Measurements from ENCODE around the gene MDP1.

The MDP1 gene

DNA sequence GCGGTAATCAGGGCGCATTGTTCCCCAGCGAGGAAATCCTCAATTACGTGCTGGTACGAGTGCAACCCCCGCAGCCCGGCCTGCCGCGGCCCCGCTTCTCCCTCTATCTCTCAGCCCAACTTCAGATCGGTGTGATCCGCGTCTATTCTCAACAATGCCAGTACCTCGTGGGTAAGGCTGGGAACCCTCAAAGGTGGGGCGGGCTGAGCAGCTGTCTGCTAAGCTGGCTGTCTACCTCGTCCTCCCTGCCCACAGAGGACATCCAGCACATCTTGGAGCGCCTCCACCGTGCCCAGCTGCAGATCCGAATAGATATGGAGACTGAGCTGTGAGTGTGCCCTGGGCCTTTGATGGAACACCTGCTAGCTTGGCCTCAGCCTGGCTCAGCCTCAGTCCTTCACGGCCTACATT lies 43.0 kb downstream of the MDP1 start:
- TF ChIP-seq FOXP2 (optimal IDR thresholded peaks at IDR 0.05; ENCODE audit: borderline replicate concordance, extremely low read depth, extremely low read length, insufficient read depth) (no peak), POLR2AphosphoS5 (IDR thresholded peaks at IDR 0.05; ENCODE audit: low read depth, low read length) (no peak), SIN3A (IDR thresholded peaks at IDR 0.05; ENCODE audit: borderline replicate concordance, insufficient read depth, low read length) (no peak), TAF1 (IDR thresholded peaks at IDR 0.05; ENCODE audit: borderline replicate concordance, insufficient read depth, low read length) (no peak)
- TF ChIP-seq, protein P1, sequence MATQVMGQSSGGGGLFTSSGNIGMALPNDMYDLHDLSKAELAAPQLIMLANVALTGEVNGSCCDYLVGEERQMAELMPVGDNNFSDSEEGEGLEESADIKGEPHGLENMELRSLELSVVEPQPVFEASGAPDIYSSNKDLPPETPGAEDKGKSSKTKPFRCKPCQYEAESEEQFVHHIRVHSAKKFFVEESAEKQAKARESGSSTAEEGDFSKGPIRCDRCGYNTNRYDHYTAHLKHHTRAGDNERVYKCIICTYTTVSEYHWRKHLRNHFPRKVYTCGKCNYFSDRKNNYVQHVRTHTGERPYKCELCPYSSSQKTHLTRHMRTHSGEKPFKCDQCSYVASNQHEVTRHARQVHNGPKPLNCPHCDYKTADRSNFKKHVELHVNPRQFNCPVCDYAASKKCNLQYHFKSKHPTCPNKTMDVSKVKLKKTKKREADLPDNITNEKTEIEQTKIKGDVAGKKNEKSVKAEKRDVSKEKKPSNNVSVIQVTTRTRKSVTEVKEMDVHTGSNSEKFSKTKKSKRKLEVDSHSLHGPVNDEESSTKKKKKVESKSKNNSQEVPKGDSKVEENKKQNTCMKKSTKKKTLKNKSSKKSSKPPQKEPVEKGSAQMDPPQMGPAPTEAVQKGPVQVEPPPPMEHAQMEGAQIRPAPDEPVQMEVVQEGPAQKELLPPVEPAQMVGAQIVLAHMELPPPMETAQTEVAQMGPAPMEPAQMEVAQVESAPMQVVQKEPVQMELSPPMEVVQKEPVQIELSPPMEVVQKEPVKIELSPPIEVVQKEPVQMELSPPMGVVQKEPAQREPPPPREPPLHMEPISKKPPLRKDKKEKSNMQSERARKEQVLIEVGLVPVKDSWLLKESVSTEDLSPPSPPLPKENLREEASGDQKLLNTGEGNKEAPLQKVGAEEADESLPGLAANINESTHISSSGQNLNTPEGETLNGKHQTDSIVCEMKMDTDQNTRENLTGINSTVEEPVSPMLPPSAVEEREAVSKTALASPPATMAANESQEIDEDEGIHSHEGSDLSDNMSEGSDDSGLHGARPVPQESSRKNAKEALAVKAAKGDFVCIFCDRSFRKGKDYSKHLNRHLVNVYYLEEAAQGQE (IDR thresholded peaks at IDR 0.05; ENCODE audit: insufficient read depth in 1 of 2, low read depth in 2 of 2, low read length in 2 of 2), result no peak

GRCh38 chr14:24172261-24172860 lies 43.5 kb downstream of the MDP1 start:
- TF ChIP-seq POLR2AphosphoS5 (IDR thresholded peaks at IDR 0.05; ENCODE audit: low read depth, low read length), result no peak
- no peak for TF ChIP-seq SIN3A (IDR thresholded peaks at IDR 0.05; ENCODE audit: borderline replicate concordance, insufficient read depth, low read length)
- no peak for TF ChIP-seq FOXP2 (optimal IDR thresholded peaks at IDR 0.05; ENCODE audit: borderline replicate concordance, extremely low read depth, extremely low read length, insufficient read depth)
- TF ChIP-seq, protein P1 (IDR thresholded peaks at IDR 0.05; ENCODE audit: insufficient read depth in 1 of 2, low read depth in 2 of 2, low read length in 2 of 2), result no peak

DNA sequence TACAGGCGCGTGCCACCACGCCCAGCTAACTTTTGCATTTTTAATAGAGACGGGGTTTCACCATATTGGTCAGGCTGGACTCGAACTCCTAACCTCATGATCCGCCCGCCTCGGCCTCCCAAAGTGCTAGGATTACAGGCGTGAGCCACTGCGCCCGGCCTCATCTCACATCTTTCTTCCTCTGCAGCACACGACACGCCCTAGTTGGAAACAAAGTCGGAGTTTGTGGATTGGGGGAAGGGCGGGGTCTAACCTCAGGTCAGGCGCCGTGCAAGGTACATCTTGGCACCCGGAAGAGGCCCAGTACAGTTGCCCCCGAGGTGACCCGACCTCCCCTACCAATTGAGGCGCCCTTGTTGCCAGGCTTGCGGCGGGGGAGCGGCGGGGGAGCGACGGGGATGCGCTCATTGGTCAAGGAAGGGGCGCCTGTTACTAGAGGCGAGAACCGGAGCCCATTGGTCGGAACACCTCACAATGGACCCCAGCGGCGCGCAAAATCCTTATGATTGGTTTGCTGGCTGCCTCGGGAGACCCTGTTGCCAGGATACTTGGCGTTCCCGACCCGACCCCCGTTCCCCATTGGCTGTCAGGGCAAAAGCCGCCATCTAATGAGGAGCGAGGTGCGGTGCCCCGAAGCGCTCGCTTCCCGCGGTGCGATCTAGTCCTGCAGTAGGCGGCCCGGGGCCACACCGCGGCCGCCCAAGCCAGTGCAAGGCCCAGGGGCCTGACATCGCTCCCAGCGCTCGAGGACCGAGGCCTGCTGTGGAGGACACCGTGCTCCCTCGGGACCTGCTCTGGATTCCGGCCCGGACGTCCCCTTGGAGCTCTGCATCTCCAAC lies 44.2 kb downstream of the MDP1 start, which contains the start of gene REC8:
REC8 (plus strand) TSS at position 659 of the 839 bp plus-strand sequence. CDS start 473 bp downstream, outside the sequence.
- TF ChIP-seq POLR2AphosphoS5 (IDR thresholded peaks at IDR 0.05; ENCODE audit: low read depth, low read length) (no peak), FOXP2 (optimal IDR thresholded peaks at IDR 0.05; ENCODE audit: borderline replicate concordance, extremely low read depth, extremely low read length, insufficient read depth) (no peak), SIN3A (IDR thresholded peaks at IDR 0.05; ENCODE audit: borderline replicate concordance, insufficient read depth, low read length) (no peak), TAF1 (IDR thresholded peaks at IDR 0.05; ENCODE audit: borderline replicate concordance, insufficient read depth, low read length) (no peak)
- TF ChIP-seq, protein P1 (IDR thresholded peaks at IDR 0.05; ENCODE audit: insufficient read depth in 1 of 2, low read depth in 2 of 2, low read length in 2 of 2), result no peak

DNA sequence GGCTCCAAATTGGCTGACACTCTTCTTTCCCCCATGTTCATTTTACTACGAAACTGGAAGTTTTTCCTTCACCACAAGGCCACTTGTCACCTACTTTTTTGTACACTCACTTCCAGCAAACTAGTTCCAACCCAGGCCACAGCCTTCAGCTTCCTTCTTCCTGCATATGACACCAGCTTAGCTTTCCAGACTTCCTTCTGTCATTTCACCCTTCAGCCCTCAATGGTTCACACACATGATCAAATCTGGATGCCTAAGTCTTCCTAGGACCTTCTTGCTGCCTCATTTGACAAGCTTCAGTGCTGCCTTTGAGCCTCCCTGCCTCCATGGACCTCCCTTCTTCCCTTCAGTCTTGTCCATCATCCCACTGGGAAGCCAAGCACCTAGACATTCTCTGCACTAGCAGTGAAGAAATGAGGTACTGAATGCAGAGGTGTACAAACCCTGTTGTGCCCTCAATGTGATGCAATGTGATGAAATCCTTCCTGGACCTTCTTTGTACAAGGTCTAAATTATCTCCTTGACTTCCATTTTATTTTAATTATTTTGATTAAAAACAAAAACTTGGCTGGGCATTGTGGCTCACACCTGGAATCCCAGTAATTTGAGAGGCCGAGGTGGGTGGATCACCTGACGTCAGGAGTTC lies 48.3 kb downstream of the MDP1 start:
- TF ChIP-seq TAF1 (IDR thresholded peaks at IDR 0.05; ENCODE audit: borderline replicate concordance, insufficient read depth, low read length), result no peak
- TF ChIP-seq, protein P1 (IDR thresholded peaks at IDR 0.05; ENCODE audit: insufficient read depth in 1 of 2, low read depth in 2 of 2, low read length in 2 of 2), result no peak
- TF ChIP-seq FOXP2 (optimal IDR thresholded peaks at IDR 0.05; ENCODE audit: borderline replicate concordance, extremely low read depth, extremely low read length, insufficient read depth), result no peak
- TF ChIP-seq POLR2AphosphoS5 (IDR thresholded peaks at IDR 0.05; ENCODE audit: low read depth, low read length), result no peak
- no peak for TF ChIP-seq SIN3A (IDR thresholded peaks at IDR 0.05; ENCODE audit: borderline replicate concordance, insufficient read depth, low read length)
